GM19035 (cell line): ENCODE data around the gene BCAS3.

ENCODE experiments used
- ATAC-seq: cut with Tn5 transposase; IDR thresholded peaks from one replicate; pipeline ENCODE4 v1.9.1; 2021; ENCODE audit not compliant: unreplicated experiment

The BCAS3 gene

DNA sequence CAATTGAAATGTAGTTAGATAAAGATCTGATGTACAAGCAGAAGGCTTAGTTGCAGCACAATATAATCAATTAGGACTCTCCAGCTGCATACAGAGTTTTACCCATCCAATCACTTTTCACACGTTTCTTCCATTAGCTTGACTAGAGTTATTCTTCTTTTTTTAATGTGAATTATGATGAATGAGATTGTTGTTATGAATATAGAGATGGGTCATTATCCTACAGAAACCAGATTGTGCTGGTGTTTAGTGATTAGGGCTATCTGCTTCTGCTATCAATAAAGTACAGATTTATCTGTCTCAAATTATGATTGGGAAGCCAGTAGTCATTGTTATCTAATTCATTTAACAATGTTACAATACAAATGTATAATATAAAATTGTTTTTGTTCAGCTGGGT, 500.6 kb downstream of the BCAS3 start:
- no peak for ATAC-seq

DNA sequence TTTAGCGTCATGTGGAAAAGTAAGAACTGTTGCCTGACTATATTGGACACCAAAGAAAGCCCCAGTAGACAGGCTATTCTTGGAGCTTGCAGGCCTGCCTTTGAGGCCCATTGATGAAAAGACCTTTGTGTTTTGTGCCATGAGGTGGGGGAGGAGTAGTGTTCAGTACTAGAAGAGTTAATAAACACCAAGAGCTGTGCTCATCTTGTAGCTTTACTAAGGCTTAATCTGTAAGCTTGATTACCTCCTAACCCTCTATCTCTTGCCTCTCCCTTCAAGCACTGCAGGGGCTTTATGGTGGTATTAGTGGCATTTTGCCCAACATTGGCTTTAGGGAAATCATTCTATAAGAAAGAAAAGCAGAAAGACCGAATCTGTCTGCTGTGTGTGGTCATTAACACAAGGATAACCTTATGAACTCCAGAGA, 501.7 kb downstream of the BCAS3 start:
- no peak for ATAC-seq

DNA sequence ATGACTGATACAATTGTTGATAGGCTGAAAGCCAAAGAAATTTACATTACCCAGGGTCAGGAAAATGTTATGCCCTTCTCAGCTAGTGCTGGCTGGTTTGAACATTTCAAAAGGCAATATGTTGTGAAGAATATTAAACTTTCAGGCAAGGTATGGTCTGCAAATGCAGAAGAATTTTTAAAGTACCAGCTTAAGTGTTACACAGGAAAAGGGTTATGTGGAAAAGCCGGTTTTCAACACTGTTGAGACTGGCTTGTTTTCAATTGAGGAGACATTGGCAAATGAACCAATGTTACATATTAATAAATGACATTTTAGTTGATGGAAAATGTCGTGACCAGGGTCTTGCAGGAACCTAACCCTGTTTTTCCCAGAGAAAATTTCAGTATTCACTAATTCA, 506.1 kb downstream of the BCAS3 start:
- ATAC-seq = no peak

DNA sequence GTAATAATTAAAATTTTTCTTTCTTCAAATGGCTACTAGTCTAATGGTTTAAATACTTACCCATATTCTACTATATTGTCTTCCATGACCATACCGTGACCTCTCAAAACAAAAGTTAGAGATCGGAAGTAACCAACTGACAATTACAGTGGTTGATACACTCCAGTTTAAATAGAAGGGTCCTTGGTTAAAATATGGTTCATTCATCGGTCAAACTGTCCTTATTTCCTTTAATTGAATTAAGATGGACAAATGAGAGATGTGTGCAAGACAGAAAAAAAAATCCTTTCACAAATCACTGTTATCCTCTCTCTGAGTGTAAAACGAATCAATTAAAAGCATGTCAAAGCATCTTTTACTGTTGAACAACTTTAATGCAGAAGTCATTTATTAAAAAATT, 507.7 kb downstream of the BCAS3 start:
- no peak for ATAC-seq

GRCh38 chr17:61187038-61187437, 509.4 kb downstream of the BCAS3 start:
- ATAC-seq = no peak

DNA sequence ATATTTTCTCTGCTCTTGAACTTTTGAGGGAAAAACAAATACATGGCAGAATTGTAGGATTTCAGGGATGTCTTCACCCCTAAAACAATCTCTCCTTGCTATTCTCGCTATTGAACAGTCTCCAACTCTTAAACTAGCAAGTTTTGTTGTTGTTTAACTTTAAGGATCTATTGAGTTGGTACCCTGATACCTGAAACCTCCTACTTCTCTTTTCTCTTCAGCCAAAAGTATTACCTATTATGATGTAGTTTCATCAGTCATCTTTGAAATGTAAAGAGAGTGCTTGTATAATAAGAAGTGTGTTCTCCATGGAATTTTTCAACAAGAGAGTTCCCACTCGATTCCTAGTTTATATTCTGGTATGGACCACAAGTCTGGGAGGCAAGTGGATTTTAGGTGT, 510.4 kb downstream of the BCAS3 start:
- ATAC-seq = no peak

GRCh38 chr17:61189968-61190367, 512.3 kb downstream of the BCAS3 start:
- no peak for ATAC-seq

- ATAC-seq = no peak
Measured at GRCh38 chr17:61196302-61196704, 518.7 kb downstream of the BCAS3 start.

GRCh38 chr17:61196799-61197198, 519.1 kb downstream of the BCAS3 start:
- ATAC-seq = no peak

DNA sequence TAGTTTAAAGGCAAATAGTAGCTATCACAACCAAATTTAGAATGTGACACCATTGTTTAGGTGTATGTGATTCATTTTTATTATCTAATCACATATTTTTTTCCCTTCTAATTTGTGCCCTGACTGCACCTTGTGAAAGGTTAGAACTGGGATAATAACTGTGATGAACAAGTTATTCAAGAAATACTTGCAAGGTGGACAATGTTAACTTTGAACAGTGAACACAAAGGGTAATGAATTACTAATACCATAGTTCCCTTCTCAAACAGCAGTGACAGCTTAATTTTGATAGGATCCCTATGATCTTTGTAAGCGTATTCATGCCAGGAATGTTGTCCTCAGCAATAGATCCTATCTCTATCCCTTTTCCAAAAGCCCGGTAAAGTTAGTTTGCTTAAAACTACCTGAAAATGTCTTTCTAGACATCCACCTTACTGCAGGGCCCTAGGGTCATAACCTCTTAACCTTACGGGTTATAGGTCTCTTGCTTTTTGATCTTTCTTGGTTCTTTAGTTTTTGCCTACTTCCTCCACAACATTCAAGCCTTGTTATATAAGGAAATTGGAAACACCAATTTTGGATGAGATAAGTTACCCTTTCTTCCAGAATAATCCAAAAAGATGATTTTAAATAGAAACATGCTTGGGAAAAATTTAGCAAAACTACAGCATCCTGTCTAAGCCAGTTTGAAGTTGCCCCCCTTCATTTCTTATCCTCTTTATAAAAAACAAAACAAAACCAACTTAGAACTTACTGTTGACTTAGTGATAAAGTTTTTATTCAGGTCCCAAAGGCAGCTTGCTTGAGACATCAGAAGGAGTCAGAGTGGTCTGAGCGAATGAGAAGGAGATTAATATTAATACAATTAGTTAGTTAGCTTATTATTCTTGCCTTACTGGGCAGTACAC, 522.0 kb downstream of the BCAS3 start:
- ATAC-seq = no peak

GRCh38 chr17:61200339-61200715, 522.7 kb downstream of the BCAS3 start:
- ATAC-seq = no peak

GRCh38 chr17:61201211-61201610, 523.6 kb downstream of the BCAS3 start:
- no peak for ATAC-seq

- no peak for ATAC-seq
Measured at GRCh38 chr17:61202564-61202963, 524.9 kb downstream of the BCAS3 start.

DNA sequence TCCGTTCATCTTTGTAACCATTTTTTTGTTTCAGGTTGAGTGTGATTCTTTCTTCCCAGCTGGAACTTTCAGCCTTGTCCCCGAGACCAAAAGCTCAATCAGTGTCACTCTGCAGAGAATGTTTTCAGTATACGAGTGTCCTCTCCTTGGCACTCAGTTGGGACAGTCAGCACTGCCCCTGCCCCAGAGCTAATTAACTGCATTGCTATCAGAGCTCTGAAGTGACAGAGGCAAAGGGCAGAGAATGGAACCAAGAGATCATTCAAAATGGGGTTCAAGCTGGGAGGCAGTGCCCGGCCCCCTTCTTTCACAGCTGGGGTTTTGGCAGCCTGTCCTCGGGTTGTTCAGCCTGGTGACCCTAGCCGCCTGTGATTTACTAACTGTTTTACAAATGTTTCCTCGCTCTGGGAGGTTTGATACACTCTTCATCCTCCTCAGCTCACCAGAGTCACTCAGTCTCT, 526.0 kb downstream of the BCAS3 start:
- ATAC-seq = no peak

- ATAC-seq = no peak
Measured at GRCh38 chr17:61204456-61204855, 526.8 kb downstream of the BCAS3 start.

DNA sequence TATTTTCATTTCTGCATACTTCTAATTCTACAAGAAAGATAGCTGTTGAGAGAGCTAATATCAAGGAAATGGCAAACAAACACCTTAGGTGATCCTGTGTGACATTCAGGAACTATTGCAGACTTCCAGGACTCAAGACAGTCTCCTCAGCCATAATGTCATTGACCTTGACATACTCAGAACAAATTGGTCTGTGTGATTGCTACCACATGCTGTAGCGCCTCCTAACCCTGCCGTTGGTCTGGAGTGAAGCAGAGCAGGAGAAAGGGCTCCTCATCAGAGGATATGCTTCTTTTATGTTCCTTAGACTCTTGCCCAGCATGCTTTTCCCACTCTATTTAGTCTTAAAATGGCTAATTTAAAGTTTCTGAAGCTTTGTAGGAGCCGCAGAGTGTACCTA, 527.8 kb downstream of the BCAS3 start:
- ATAC-seq = no peak

- no peak for ATAC-seq
Measured at GRCh38 chr17:61205931-61206330, 528.3 kb downstream of the BCAS3 start.

DNA sequence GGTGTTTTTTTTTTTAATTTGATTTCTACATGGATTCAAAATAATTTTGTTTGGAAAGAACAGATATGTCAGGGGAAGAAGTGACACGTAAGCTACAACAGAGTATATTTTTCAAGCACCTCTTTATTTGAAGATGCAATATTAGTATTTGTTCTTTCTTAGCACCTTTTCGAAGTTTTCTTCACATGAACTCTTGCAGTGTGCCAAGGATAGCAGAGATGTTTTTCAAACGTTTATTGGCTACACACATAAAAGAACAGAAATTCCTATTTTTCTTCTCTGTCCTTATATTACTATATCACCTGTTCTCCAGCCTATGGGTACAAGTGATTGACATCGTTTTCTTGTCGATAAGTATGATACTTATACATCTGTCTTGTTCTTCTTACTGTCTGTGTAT, 529.3 kb downstream of the BCAS3 start:
- no peak for ATAC-seq

DNA sequence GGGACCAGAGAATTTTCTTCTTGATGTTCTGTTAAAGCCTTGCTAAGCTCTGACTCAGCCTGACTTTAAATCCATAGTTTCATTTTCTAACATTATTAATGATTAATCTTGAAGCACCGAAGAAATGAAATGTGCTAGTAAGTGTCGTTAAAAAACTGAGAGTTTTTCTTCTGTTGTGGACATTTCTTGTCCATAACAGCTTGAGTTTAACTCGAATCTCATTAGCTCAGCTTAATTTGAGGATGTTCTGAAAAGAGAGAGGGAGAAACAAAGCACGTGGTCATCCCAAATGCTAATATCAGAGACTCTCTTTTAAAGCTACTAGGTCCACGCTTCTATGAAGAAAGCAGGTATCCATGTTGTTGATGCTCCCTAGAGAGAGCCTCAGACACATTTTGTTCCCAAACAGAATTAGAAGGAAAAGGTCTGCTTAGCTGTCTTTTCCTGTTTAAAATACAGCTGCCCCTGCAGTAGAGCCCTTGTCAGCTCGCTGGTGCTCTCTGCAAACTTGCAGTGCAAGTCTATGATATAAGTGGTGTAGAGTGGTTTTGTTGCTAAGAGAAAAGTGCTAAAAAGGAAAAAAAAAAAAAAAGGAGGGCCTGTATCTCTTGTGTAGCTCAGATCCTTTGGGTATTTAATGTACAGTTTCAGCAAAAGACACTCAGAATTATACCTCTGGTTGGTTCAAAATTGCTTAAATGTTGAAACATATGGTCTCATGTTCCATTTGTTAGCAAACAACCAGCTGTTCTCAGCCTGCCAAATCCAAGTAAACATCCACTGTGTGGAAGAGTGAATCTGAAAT, 530.9 kb downstream of the BCAS3 start:
- ATAC-seq = no peak

DNA sequence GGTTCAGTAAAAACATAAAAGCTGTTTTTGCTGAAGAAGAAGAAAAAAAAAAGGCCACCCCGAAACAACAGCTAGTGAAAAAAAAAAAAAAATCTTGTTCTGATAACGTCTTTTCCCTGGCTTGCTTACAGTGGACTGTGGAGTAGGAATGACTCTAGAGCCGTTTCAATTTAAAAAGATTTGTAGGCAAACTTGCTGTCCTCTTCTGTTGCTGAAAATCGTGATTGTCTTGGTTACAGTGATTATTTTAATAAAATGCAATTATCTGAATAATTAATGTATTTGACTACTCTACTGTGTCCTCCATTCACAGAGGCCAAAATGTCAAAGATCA, 531.4 kb downstream of the BCAS3 start:
- ATAC-seq = no peak

DNA sequence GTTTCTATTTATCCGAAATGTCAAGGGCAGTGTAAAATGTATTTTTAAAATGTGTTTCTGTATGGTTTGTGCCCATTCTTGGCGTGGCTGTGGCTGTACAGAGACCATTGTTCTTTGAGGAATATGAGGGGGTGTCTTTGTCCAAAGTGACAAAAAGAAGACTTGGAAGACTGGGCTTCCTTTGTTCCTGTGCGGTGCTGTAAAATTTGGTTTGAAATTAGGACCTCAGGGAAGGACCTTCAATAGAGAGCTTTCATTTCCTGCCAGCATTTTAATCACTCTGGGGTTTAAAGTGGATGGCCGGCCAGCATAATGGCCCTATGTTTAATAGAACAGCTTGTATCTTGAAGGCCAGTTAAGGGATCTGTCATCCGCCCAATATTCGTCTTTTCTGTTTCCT, 531.9 kb downstream of the BCAS3 start:
- ATAC-seq = no peak

DNA sequence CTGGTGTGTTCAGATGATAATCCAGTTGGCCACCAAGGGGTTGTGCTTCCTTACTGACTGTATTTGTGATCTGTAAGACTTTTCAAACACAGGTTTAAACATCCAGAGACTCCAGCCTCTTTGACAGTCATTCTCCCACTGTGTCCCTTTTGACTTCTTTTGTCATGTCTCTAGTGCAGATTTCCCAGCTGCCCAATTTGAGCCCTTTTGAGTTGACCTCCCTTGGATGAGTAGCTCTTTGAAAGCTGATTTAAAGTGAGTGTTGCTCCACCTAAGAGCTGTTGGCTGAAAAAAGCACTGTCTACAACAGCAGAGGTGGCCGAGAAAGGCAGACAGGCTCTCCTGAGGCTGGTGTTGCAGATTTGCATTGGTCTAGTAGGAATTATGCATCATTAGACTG, 533.6 kb downstream of the BCAS3 start:
- no peak for ATAC-seq
